IMR-90 (cell line): ENCODE measurements around the gene C14orf39. TPM values are rescaled to one million over a fixed set of nuclear protein-coding genes. Genes with fewer than 3 reads are reported as not detected.

Experiments used
- ATAC-seq: fragments of 200-7000 bp; cut with Tn5 transposase; 2 replicates; pipeline ENCODE4 v1.9.1; 2020; ENCODE audit warnings: low read depth, mild to moderate bottlenecking, moderate library complexity
- BruUV-seq: library from RNA; stranded (reverse); fragments of 400-500 nt; replicated peaks from 2 replicates; lab custom pipeline; 2021; lab: Mats Ljungman, UMichigan
- CTCF ChIA-PET: fragments of 300-600 bp; formaldehyde crosslinking; extraction: SDS; loops from one replicate; lab custom pipeline; 2021; ENCODE audit warnings: antibody characterized with exemption; lab: Yijun Ruan, JAX
- POLR2A ChIA-PET: fragments of 300-600 bp; sonication (Branson Sonifier 250); formaldehyde crosslinking; loops from one replicate; lab custom pipeline; 2022; ENCODE audit warnings: antibody characterized with exemption; ENCODE audit not compliant: unreplicated experiment; lab: Charles Lee
- DNase-seq: peaks from one replicate; pipeline ENCODE4 v3.0.0; 2013
- H2AFZ ChIP-seq: replicated peaks from 2 replicates; pipeline ENCODE3; 2013; ENCODE audit warnings: low read length, mild to moderate bottlenecking; ENCODE audit not compliant: poor library complexity
- H2AK5ac ChIP-seq: 2 replicates; pipeline ENCODE4 v1.6.1; 2013; ENCODE audit warnings: low read depth, low read length, inconsistent platforms
- H2AK9ac ChIP-seq: replicated peaks from 2 replicates; pipeline ENCODE3; 2013; ENCODE audit warnings: mild to moderate bottlenecking, low read depth, low read length, moderate library complexity; ENCODE audit not compliant: poor library complexity
- H2BK120ac ChIP-seq: 2 replicates; pipeline ENCODE4 v1.6.1; 2013; ENCODE audit warnings: low read depth, low read length, inconsistent platforms
- H2BK15ac ChIP-seq: 3 replicates; pipeline ENCODE4 v1.6.1; 2013; ENCODE audit warnings: low read depth, low read length, inconsistent platforms
- H2BK20ac ChIP-seq: 2 replicates; pipeline ENCODE4 v1.6.1; 2013; ENCODE audit warnings: low read depth, mild to moderate bottlenecking, inconsistent platforms, low read length, moderate library complexity
- H2BK5ac ChIP-seq: 2 replicates; pipeline ENCODE4 v1.6.1; 2013; ENCODE audit warnings: mild to moderate bottlenecking, low read depth, low read length, inconsistent platforms; ENCODE audit not compliant: poor library complexity, severe bottlenecking
- H3K14ac ChIP-seq: replicated peaks from 2 replicates; pipeline ENCODE4 v1.6.1; 2013; ENCODE audit warnings: low read depth, low read length, inconsistent platforms
- H3K18ac ChIP-seq: 2 replicates; pipeline ENCODE4 v1.6.1; 2013; ENCODE audit warnings: low read depth, low read length, control low read depth
- H3K23ac ChIP-seq: 2 replicates; pipeline ENCODE4 v1.6.1; 2013; ENCODE audit warnings: low read depth, low read length, inconsistent platforms
- H3K27ac ChIP-seq: 2 replicates; pipeline ENCODE4 v1.5.1; 2013; ENCODE audit warnings: mild to moderate bottlenecking, control low read depth, low read length; ENCODE audit not compliant: insufficient read depth
- H3K27me3 ChIP-seq: 2 replicates; pipeline ENCODE4 v1.6.1; 2013; ENCODE audit warnings: low read length; ENCODE audit not compliant: control insufficient read depth, insufficient read depth
- H3K36me3 ChIP-seq: 2 replicates; pipeline ENCODE4 v1.6.1; 2013; ENCODE audit warnings: low read length, mixed read lengths; ENCODE audit not compliant: control insufficient read depth, insufficient read depth
- H3K4ac ChIP-seq: 2 replicates; pipeline ENCODE4 v1.6.1; 2013; ENCODE audit warnings: low read depth, low read length, inconsistent platforms
- H3K4me1 ChIP-seq: 2 replicates; pipeline ENCODE4 v1.6.1; 2013; ENCODE audit warnings: low read length, mixed read lengths; ENCODE audit not compliant: control insufficient read depth, insufficient read depth
- H3K4me2 ChIP-seq: 2 replicates; pipeline ENCODE4 v1.6.1; 2013; ENCODE audit warnings: low read depth, mild to moderate bottlenecking, control low read depth, low read length, moderate library complexity
- H3K4me3 ChIP-seq: 2 replicates; pipeline ENCODE4 v1.5.1; 2013; ENCODE audit warnings: low read depth, mild to moderate bottlenecking, control low read depth, low read length, moderate library complexity; ENCODE audit not compliant: insufficient read depth
- H3K56ac ChIP-seq: 2 replicates; pipeline ENCODE4 v1.6.1; 2013; ENCODE audit warnings: low read length, inconsistent platforms; ENCODE audit not compliant: insufficient read depth; ENCODE audit errors: extremely low read depth
- H3K79me1 ChIP-seq, 2 experiments: 2 replicates each; pipeline ENCODE4 v1.6.1; 2013; ENCODE audit warnings: low read length in 2 of 2, inconsistent platforms in 1 of 2, low read depth in 1 of 2
- H3K9ac ChIP-seq: 2 replicates; pipeline ENCODE4 v1.6.1; 2013; ENCODE audit warnings: low read depth, low read length, control low read depth
- H3K9me1 ChIP-seq: 2 replicates; pipeline ENCODE4 v1.6.1; 2013; ENCODE audit warnings: low read length, inconsistent platforms; ENCODE audit not compliant: insufficient read depth
- H3K9me3 ChIP-seq: 2 replicates; pipeline ENCODE4 v1.6.1; 2013; ENCODE audit warnings: low read length; ENCODE audit not compliant: control insufficient read depth, insufficient read depth
- H4K20me1 ChIP-seq: 2 replicates; pipeline ENCODE4 v1.6.1; 2013; ENCODE audit warnings: low read length, inconsistent platforms; ENCODE audit not compliant: insufficient read depth
- H4K5ac ChIP-seq: 2 replicates; pipeline ENCODE4 v1.6.1; 2013; ENCODE audit warnings: mild to moderate bottlenecking, low read depth, low read length, control low read depth
- H4K8ac ChIP-seq, 2 experiments: 2 replicates each; pipeline ENCODE4 v1.6.1; 2013; ENCODE audit warnings: low read depth in 2 of 2, low read length in 2 of 2, control low read depth in 1 of 2, inconsistent platforms in 1 of 2
- H4K91ac ChIP-seq: 2 replicates; pipeline ENCODE4 v1.6.1; 2013; ENCODE audit warnings: low read depth, low read length, inconsistent platforms; ENCODE audit not compliant: insufficient read depth
- CEBPB ChIP-seq: IDR thresholded peaks from 2 replicates; pipeline ENCODE4 v1.6.1; 2012; ENCODE audit warnings: low read depth, low read length, improper control_type of control experiment
- MXI1 ChIP-seq: IDR thresholded peaks from 2 replicates; pipeline ENCODE4 v1.6.1; 2012; ENCODE audit warnings: low read depth, mild to moderate bottlenecking, low read length, moderate library complexity, borderline replicate concordance
- RFX5 ChIP-seq: IDR thresholded peaks from 2 replicates; pipeline ENCODE4 v1.8.0; 2012; ENCODE audit warnings: low read depth, mild to moderate bottlenecking, low read length, moderate library complexity
- WGBS, 2 experiments: methylation state at CpG; one replicate each; pipeline versions ENCODE4 v1.1.5 to v1.1.7; 2013; ENCODE audit warnings: missing lambda C conversion rate in 2 of 2; ENCODE audit not compliant: insufficient read length in 1 of 2; ENCODE audit errors: extremely low coverage in 2 of 2; 5-methylcytosine and 5-hydroxymethylcytosine counted together
- dilution Hi-C: fragments of 300-500 bp; cut with HindIII; formaldehyde crosslinking; loops from one replicate; pipeline ENCODE4 v1.14.3; 2018; ENCODE audit warnings: low sequenced_read_pairs; ENCODE audit not compliant: unreplicated experiment
- in situ Hi-C: fragments of 300-500 bp; cut with MboI; formaldehyde crosslinking; loops from 3 replicates; pipeline ENCODE4 v1.14.3; 2019; ENCODE audit warnings: low sequenced_read_pairs, inconsistent platforms, mixed read lengths
- intact Hi-C: fragments of 100-400 bp; cut with micrococcal nuclease; formaldehyde crosslinking; loops from 2 replicates; pipeline ENCODE4 v1.10.0; 2022
- polyA plus RNA-seq, 3 experiments: library from polyadenylated mRNA; depleted of rRNA; stranded (reverse); fragments of >200 nt; gene quantifications; 2 replicates each; pipeline ENCODE4 v1.2.3, GENCODE V29; 2012; ENCODE audit warnings: low replicate concordance in 1 of 3
- total RNA-seq: library from RNA; depleted of rRNA; stranded (reverse); fragments of >200 nt; gene quantifications from 2 replicates; pipeline ENCODE4 v1.2.3, GENCODE V29; 2012

Gene C14orf39
- total and polyA plus RNA-seq, 2 of the 4 experiments (the other 2 are of a cell fraction), result 0.36 to 0.38 TPM

DNA sequence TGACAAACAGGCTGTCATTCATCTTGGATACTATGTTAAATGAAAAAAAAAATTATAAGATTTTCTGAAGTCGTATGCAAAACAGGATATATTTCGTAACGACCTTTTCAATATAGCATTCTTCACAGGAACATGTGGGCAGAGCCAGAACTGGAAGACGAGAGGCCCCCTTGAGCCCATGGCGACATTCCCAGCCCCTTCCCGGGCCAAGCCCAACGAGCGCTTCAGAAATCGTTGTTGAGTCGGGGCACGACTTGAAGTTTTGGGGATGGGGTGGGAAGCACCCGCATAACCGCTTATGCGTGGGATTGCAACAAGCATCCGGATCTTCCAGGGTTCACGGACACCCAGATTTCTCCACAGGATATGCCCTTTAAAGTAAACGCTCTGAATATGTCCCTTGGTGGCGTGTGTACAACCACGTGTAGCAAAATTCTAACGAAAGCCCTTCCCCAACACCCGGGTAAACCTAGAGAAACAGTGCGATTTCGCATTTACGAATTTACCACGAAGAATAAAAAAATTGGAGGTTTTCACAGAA, 736 bp downstream of the C14orf39 start:
- Histone ChIP-seq H3K4me1 (no peaks in the 10 kb centered on the region), H2AK9ac (peak overlapping the region; percentile 57), H3K4me2 (peak overlapping the region; percentile 91), H4K91ac (no peak overlapping the region), H3K9me3 (no peaks in the 10 kb centered on the region), H3K14ac (no peak overlapping the region; the same call in 1 of the 2 replicates), H2BK20ac (no peak overlapping the region), H4K20me1 (no peaks in the 10 kb centered on the region), H3K4me3 (peak overlapping the region; percentile 82), H3K79me1 (no peaks in the 10 kb centered on the region; a peak in 1 of 4 replicates), H3K56ac (0 out of 2 replicates have a peak overlapping the region, but pooled peaks have one; percentile 9), H3K36me3 (no peaks in the 10 kb centered on the region), H3K4ac (peak overlapping the region; percentile 60; the same call in 1 of the 2 replicates), H2BK5ac (no peak overlapping the region), H3K27me3 (peaks cover 9% of the 10 kb centered on the region), H3K18ac (no peak overlapping the region), H3K23ac (peak overlapping the region; percentile 64; the same call in 1 of the 2 replicates), H4K5ac (peak overlapping the region; percentile 76), H2AFZ (peak overlapping the region; percentile 93), H4K8ac (peak overlapping the region; percentile 75 to 94; a peak in 3 of 4 replicates), H3K9ac (peak overlapping the region; percentile 84), H2AK5ac (no peak overlapping the region), H2BK15ac (no peak overlapping the region), H2BK120ac (no peak overlapping the region), H3K9me1 (no peaks in the 10 kb centered on the region), H3K27ac (no peak overlapping the region; the same call in 1 of the 2 replicates)
- ChIA-PET POLR2A (no interaction called here), CTCF (no interaction called here)
- DNase-seq, result no peak
- ATAC-seq, result peak; percentile 9
- no peak for TF ChIP-seq CEBPB
- 0 out of 2 replicates have a peak, but pooled peaks have one; percentile 48 for TF ChIP-seq MXI1
- TF ChIP-seq RFX5, result no peak
- intact Hi-C loops, result loop anchor here (5.0 kb wide), 2 partner anchors 133 to 238 kb away; partner anchors contain the start of gene PPM1A
- in situ Hi-C loops, result no loop called here
- 0% methylated on average over 1 of the region's 25 CpGs; no CpG with 5 or more reads in 1 of the 2 experiments for WGBS, 2 experiments
- dilution Hi-C loops, result no loop called here
- no TSS peak for BruUV-seq
